Dendritic cell treated with granulocyte-macrophage colony-stimulating factor and Interleukin-4, amounts not matched to agents 40 ng/mL and 50 ng/mL, for 4 days (primary cell): ENCODE data around the gene CRIM1.

Experiments
- H3K27ac Mint-ChIP-seq: one replicate; pipeline ENCODE4 v1.8.0; 2022; ENCODE audit warnings: mild to moderate bottlenecking, mixed read lengths
- H3K27me3 Mint-ChIP-seq: one replicate; pipeline ENCODE4 v1.8.0; 2022; ENCODE audit warnings: mild to moderate bottlenecking, mixed read lengths
- H3K36me3 Mint-ChIP-seq: one replicate; pipeline ENCODE4 v1.8.0; 2022; ENCODE audit warnings: low read depth, mixed read lengths
- H3K4me1 Mint-ChIP-seq: one replicate; pipeline ENCODE4 v1.8.0; 2022; ENCODE audit warnings: low read depth, mixed read lengths
- H3K4me3 Mint-ChIP-seq: one replicate; pipeline ENCODE4 v1.8.0; 2022; ENCODE audit warnings: mild to moderate bottlenecking, moderate library complexity, mixed read lengths
- H3K9me3 Mint-ChIP-seq: one replicate; pipeline ENCODE4 v1.8.0; 2022; ENCODE audit warnings: mixed read lengths
- intact Hi-C: fragments of 100-400 bp; cut with micrococcal nuclease; formaldehyde crosslinking; loops from one replicate; pipeline ENCODE4 v1.15.0; 2022

CRIM1 gene

GRCh38 chr2:36547906-36548305 is 192.3 kb downstream of the CRIM1 start:
- intact Hi-C loops: no loop called here
- Mint-ChIP-seq H3K27ac (no peak overlapping the region), H3K4me3 (no peak overlapping the region), H3K36me3 (peaks cover 67% of the 10 kb centered on the region), H3K9me3 (no peaks in the 10 kb centered on the region), H3K4me1 (peaks cover 14% of the 10 kb centered on the region), H3K27me3 (no peaks in the 10 kb centered on the region)

- H3K36me3 Mint-ChIP-seq: peaks cover 67% of the 10 kb centered on the region
- H3K27ac Mint-ChIP-seq: peak overlapping the region; percentile 22
- no peaks in the 10 kb centered on the region for H3K27me3 Mint-ChIP-seq
- intact Hi-C loops: no loop called here
- no peaks in the 10 kb centered on the region for H3K9me3 Mint-ChIP-seq
- H3K4me3 Mint-ChIP-seq: no peak overlapping the region
- H3K4me1 Mint-ChIP-seq: peaks cover 25% of the 10 kb centered on the region
Observed at GRCh38 chr2:36549165-36549574, 193.6 kb downstream of the CRIM1 start.

DNA sequence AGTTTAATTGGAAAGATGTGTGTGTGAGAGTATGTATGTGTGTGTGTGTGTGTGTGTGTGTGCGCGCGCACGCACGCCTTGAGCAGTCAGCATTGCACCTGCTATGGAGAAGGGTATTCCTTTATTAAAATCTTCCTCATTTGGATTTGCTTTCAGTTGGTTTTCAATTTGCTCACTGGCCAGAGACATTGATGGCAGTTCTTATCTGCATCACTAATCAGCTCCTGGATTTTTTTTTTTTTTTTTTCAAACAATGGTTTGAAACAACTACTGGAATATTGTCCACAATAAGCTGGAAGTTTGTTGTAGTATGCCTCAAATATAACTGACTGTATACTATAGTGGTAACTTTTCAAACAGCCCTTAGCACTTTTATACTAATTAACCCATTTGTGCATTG is 194.4 kb downstream of the CRIM1 start:
- peaks cover 67% of the 10 kb centered on the region for H3K36me3 Mint-ChIP-seq

GRCh38 chr2:36553683-36554082 is 198.1 kb downstream of the CRIM1 start:
- H3K9me3 Mint-ChIP-seq: no peaks in the 10 kb centered on the region
- H3K36me3 Mint-ChIP-seq: peaks cover 47% of the 10 kb centered on the region
- H3K4me1 Mint-ChIP-seq: peaks cover 39% of the 10 kb centered on the region
- H3K27me3 Mint-ChIP-seq: no peaks in the 10 kb centered on the region
- peak overlapping the region; percentile 4 for H3K4me3 Mint-ChIP-seq
- no peak overlapping the region for H3K27ac Mint-ChIP-seq
- intact Hi-C loops: no loop called here

More for the DNA sequence above, 194.4 kb downstream of the CRIM1 start:
- H3K4me3 Mint-ChIP-seq: no peak overlapping the region
- H3K27me3 Mint-ChIP-seq: no peaks in the 10 kb centered on the region
- H3K9me3 Mint-ChIP-seq: no peaks in the 10 kb centered on the region
- H3K27ac Mint-ChIP-seq: no peak overlapping the region
- intact Hi-C loops: no loop called here
- peaks cover 29% of the 10 kb centered on the region for H3K4me1 Mint-ChIP-seq

GRCh38 chr2:36554531-36554930 is 199.0 kb downstream of the CRIM1 start:
- Mint-ChIP-seq H3K4me1 (peaks cover 31% of the 10 kb centered on the region), H3K36me3 (peaks cover 45% of the 10 kb centered on the region), H3K27me3 (no peaks in the 10 kb centered on the region), H3K27ac (no peak overlapping the region), H3K4me3 (no peak overlapping the region), H3K9me3 (no peaks in the 10 kb centered on the region)
- intact Hi-C loops: no loop called here

DNA sequence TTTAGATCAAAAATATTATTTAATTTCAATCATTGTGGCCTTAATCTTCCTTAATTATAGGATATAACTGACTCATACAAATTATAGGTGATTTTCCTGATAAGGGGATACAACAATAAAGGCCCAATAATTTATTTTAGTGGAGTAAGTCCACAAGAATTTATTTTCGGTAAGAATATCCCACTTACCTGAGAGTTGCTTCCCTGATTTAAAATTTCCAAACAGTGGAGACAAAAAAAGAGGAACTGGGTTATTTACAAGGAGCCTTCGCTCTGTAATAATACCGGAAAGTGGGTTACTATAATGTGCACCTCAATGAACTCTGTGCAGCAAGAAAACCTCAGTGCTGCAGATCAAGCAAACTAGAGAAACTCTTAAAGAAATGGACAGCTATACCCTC is 200.2 kb downstream of the CRIM1 start:
- intact Hi-C loops: loop anchor here (5.0 kb wide), 1 partner anchor 42 kb away; the partner anchor contains the start of gene FEZ2
- no peaks in the 10 kb centered on the region for H3K27me3 Mint-ChIP-seq
- H3K4me3 Mint-ChIP-seq: no peak overlapping the region
- H3K36me3 Mint-ChIP-seq: peaks cover 41% of the 10 kb centered on the region
- H3K27ac Mint-ChIP-seq: no peak overlapping the region
- H3K4me1 Mint-ChIP-seq: peaks cover 31% of the 10 kb centered on the region
- H3K9me3 Mint-ChIP-seq: no peaks in the 10 kb centered on the region

- Mint-ChIP-seq H3K36me3 (peaks cover 37% of the 10 kb centered on the region), H3K27me3 (no peaks in the 10 kb centered on the region), H3K27ac (no peak overlapping the region), H3K4me1 (peaks cover 39% of the 10 kb centered on the region), H3K4me3 (no peak overlapping the region), H3K9me3 (no peaks in the 10 kb centered on the region)
- intact Hi-C loops: loop anchor here (5.0 kb wide), 1 partner anchor 40 kb away; the partner anchor contains the start of gene FEZ2
Observed at GRCh38 chr2:36556842-36557241, 201.3 kb downstream of the CRIM1 start.

DNA sequence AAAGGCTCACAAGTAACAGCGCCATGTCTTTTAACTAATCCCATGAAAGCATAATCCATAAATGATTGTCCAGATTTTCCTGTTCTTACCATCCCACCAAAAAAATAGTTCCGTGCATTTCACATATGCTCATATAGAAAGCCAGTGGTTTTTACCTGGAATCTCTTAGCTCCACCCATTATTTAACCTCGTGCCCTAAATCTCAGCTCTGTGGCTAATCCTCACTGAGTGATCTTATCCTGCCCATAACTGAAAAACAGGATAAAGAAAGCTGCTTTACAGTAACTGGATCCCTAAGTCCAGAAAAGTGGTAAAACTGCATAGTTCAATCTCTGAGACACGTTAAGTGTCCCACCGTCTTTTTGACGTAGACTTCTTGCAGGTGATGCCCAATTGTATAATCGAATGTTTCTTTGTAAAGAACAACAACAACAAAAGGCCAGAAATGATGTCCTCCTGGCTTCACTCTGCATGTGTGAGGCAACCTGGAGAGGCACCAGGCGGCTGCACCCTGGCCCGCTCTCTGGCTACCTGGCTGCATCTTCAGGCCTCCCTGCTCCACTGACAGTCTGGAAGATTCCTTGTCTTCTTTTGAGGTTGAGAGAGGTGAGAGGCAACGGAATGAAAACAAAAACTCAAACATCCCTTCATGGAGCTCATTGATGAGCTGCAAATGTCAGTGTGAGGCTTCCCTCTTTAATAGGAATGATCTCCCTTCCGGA is 203.8 kb downstream of the CRIM1 start:
- Mint-ChIP-seq H3K9me3 (no peaks in the 10 kb centered on the region), H3K36me3 (peaks cover 40% of the 10 kb centered on the region), H3K27ac (no peak overlapping the region), H3K4me3 (no peak overlapping the region), H3K27me3 (no peaks in the 10 kb centered on the region), H3K4me1 (peaks cover 50% of the 10 kb centered on the region)
- intact Hi-C loops: loop anchor here (5.0 kb wide), 1 partner anchor 38 kb away; the partner anchor contains the start of gene FEZ2

DNA sequence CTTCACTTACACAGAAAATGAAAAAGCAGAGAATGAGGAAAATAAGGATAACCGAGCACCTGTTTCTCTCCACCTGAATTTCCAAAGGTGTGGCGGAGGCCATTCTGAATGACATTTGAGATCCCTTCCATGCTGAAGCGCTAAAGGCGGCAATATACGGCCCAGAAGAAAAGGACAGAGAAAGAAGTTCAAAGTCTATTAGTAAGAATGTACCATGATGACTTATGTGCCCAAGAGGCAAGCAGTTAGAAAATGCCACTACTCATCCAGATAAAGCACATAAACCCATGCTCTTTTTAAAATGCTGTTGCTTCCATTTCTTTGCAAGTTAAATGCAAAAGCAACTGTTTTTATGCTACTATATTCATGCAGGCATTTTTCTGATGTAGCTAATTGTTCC is 205.1 kb downstream of the CRIM1 start:
- peaks cover 55% of the 10 kb centered on the region for H3K4me1 Mint-ChIP-seq
- intact Hi-C loops: no loop called here
- no peak overlapping the region for H3K4me3 Mint-ChIP-seq
- H3K27me3 Mint-ChIP-seq: no peaks in the 10 kb centered on the region
- no peak overlapping the region for H3K27ac Mint-ChIP-seq
- H3K36me3 Mint-ChIP-seq: peaks cover 44% of the 10 kb centered on the region
- H3K9me3 Mint-ChIP-seq: no peaks in the 10 kb centered on the region

DNA sequence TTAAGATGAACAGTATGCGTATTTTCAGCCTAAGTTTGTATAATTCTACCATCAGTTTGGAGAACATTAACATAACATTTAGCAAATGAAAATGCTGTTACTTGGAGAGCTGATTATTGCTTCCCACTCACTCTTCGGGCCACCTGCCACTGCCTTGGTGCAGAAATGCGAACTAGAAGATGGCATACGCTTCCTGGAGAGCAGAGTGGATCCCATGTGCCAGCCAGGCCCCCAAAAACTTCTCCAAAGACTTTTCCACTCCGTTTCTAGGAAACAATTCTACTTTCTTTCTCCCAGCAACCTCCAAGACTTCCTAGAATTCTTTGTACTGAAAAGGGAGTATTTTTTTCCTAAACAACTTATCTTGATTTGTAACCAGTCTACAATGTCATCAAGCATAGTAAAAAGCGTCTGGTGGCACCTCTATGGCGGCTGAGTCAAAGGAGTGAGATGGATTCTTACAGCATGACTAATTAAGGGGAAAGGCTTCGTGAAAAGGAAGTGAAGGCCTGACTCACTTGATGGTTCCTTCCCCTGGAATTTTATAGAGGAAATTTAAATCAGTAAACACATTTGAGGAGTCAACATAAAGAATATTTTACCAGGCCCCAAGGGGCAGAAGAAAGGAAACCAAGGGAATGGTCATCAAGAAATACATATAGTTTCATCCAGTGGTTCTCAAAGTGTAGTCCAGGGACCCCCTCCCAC is 205.8 kb downstream of the CRIM1 start:
- no peaks in the 10 kb centered on the region for H3K27me3 Mint-ChIP-seq
- H3K4me3 Mint-ChIP-seq: no peak overlapping the region
- peak overlapping the region; percentile 69 for H3K27ac Mint-ChIP-seq
- peaks cover 50% of the 10 kb centered on the region for H3K4me1 Mint-ChIP-seq
- no peaks in the 10 kb centered on the region for H3K9me3 Mint-ChIP-seq
- intact Hi-C loops: no loop called here
- H3K36me3 Mint-ChIP-seq: peaks cover 50% of the 10 kb centered on the region

DNA sequence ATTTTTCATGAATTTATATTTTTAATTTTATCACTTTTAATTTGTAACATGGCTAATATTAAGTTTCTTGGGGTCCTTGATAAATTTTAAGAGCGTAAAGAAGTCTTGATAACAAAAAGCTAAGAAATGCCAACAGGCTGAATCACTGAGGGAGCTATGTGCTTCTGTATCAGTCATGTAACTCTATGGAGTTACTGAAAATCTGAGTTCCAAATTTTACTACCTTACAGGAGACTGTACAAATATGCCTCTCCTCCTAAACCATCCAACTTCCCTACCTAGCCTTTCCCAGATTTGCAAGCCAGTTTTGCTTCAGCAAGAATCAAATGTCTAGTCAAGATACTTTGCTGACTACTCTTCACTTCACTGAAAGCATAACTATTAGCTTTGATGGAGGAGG is 206.7 kb downstream of the CRIM1 start:
- no peak overlapping the region for H3K4me3 Mint-ChIP-seq
- no peaks in the 10 kb centered on the region for H3K27me3 Mint-ChIP-seq
- peak overlapping the region; percentile 69 for H3K27ac Mint-ChIP-seq
- intact Hi-C loops: no loop called here
- peaks cover 59% of the 10 kb centered on the region for H3K36me3 Mint-ChIP-seq
- H3K4me1 Mint-ChIP-seq: peaks cover 47% of the 10 kb centered on the region
- no peaks in the 10 kb centered on the region for H3K9me3 Mint-ChIP-seq

DNA sequence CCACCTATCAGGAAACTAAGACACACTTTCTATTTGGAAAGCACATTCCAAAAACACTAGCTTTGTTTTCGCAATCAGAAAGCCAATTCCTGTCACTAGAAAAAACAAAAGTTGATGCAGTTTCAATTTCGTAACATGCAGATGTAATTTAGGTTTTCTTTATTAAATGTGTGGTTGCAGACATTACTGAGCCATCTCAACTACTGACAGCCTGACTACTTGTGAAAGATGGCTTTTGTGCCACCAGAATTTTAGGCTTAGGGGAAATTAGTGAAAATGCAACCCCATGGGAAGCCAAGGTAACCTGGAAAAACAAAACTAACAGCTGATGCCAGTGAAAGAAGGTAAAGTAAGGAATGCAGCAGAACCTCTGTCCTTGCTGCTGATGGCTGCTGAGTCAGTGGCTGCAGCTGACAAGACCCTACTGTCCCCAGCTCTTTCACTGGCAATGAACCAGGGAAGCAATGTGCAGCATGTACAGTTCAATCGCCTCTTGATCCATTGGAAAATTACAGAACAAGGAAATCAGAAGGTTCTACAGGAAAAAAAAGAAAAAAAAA is 207.5 kb downstream of the CRIM1 start:
- Mint-ChIP-seq H3K36me3 (peaks cover 66% of the 10 kb centered on the region), H3K4me3 (no peak overlapping the region), H3K4me1 (peaks cover 45% of the 10 kb centered on the region), H3K27me3 (no peaks in the 10 kb centered on the region), H3K9me3 (no peaks in the 10 kb centered on the region), H3K27ac (peak overlapping the region; percentile 17)
- intact Hi-C loops: no loop called here

- intact Hi-C loops: no loop called here
- H3K4me1 Mint-ChIP-seq: peaks cover 45% of the 10 kb centered on the region
- no peaks in the 10 kb centered on the region for H3K9me3 Mint-ChIP-seq
- no peaks in the 10 kb centered on the region for H3K27me3 Mint-ChIP-seq
- H3K4me3 Mint-ChIP-seq: no peak overlapping the region
- H3K36me3 Mint-ChIP-seq: peaks cover 70% of the 10 kb centered on the region
- H3K27ac Mint-ChIP-seq: peak overlapping the region; percentile 17
Observed at GRCh38 chr2:36564377-36564930, 208.9 kb downstream of the CRIM1 start.

DNA sequence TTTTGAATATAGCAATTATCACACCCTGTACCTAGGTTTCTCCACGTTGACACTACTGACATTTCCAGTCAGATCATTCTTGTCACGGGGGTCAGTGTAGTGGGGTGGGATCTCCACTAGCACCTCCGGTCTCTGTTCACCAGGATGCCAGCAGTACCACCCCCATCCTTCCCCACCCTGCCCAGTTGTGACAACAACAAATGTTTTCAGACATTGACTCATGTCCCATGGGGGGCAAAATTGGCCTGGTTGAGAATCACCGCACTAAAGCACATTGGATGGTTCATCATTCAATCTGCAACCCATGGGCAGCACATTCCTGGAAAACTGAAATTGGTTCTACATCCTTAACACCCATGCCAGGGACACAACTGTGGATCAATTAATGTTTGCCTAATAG is 210.1 kb downstream of the CRIM1 start:
- H3K27me3 Mint-ChIP-seq: no peaks in the 10 kb centered on the region
- H3K9me3 Mint-ChIP-seq: no peaks in the 10 kb centered on the region
- H3K27ac Mint-ChIP-seq: no peak overlapping the region
- peaks cover 67% of the 10 kb centered on the region for H3K36me3 Mint-ChIP-seq
- intact Hi-C loops: no loop called here
- peaks cover 45% of the 10 kb centered on the region for H3K4me1 Mint-ChIP-seq
- no peak overlapping the region for H3K4me3 Mint-ChIP-seq
